ENCODE data around the gene NOS2.
A peak's percentile ranks its signal among the peaks of the same experiment; 100 is the strongest.
"Not testable (repeated sequence)": the region's sequence is repeated elsewhere in the genome, so short reads cannot be mapped to it uniquely, and the experiment has no call there.

NOS2 gene

GRCh38 chr17:27800522-27800921 is at the start of gene NOS2:
TSS of gene NOS2 (minus strand) at chr17:27800529. CDS start at chr17:27798809, 1,720 bp downstream.
- DNase-seq (ENCODE audit: extremely low read depth in 1 of 2, low read depth in 1 of 2): no peak

- DNase-seq (ENCODE audit: extremely low read depth in 1 of 2, low read depth in 1 of 2): no peak
These were observed 49.3 kb upstream of the NOS2 start for GRCh38 chr17:27849474-27850185.

- DNase-seq (ENCODE audit: extremely low read depth in 1 of 2, low read depth in 1 of 2): no peak
These were observed 48.6 kb upstream of the NOS2 start for GRCh38 chr17:27848931-27849330.

- not testable (repeated sequence) for DNase-seq (ENCODE audit: extremely low read depth in 1 of 2, low read depth in 1 of 2)
These were observed 46.5 kb upstream of the NOS2 start for GRCh38 chr17:27846808-27847307.

GRCh38 chr17:27846042-27846655 is 45.8 kb upstream of the NOS2 start:
- DNase-seq (ENCODE audit: extremely low read depth in 1 of 2, low read depth in 1 of 2): peak in 1 of 2 donors; percentile 5

GRCh38 chr17:27845264-27846041 is 45.1 kb upstream of the NOS2 start:
- DNase-seq (ENCODE audit: extremely low read depth in 1 of 2, low read depth in 1 of 2): no peak

GRCh38 chr17:27840688-27841087 is 40.4 kb upstream of the NOS2 start:
- DNase-seq (ENCODE audit: extremely low read depth in 1 of 2, low read depth in 1 of 2): no peak

- DNase-seq (ENCODE audit: extremely low read depth in 1 of 2, low read depth in 1 of 2): not testable (repeated sequence)
These were observed 40.0 kb upstream of the NOS2 start for GRCh38 chr17:27840406-27840678.

- not testable (repeated sequence) for DNase-seq (ENCODE audit: extremely low read depth in 1 of 2, low read depth in 1 of 2)
These were observed 39.5 kb upstream of the NOS2 start for GRCh38 chr17:27839571-27840405.

GRCh38 chr17:27838607-27839006 is 38.3 kb upstream of the NOS2 start:
- DNase-seq (ENCODE audit: extremely low read depth in 1 of 2, low read depth in 1 of 2): not testable (repeated sequence)

GRCh38 chr17:27837769-27838168 is 37.4 kb upstream of the NOS2 start:
- not testable (repeated sequence) for DNase-seq (ENCODE audit: extremely low read depth in 1 of 2, low read depth in 1 of 2)

GRCh38 chr17:27836651-27837050 is 36.3 kb upstream of the NOS2 start:
- DNase-seq (ENCODE audit: extremely low read depth in 1 of 2, low read depth in 1 of 2): no peak

- no peak for DNase-seq (ENCODE audit: extremely low read depth in 1 of 2, low read depth in 1 of 2)
These were observed 34.2 kb upstream of the NOS2 start for GRCh38 chr17:27834571-27834970.

- no peak for DNase-seq (ENCODE audit: extremely low read depth in 1 of 2, low read depth in 1 of 2)
These were observed 32.5 kb upstream of the NOS2 start for GRCh38 chr17:27832831-27833230.

- DNase-seq (ENCODE audit: extremely low read depth in 1 of 2, low read depth in 1 of 2): not testable (repeated sequence)
These were observed 29.6 kb upstream of the NOS2 start for GRCh38 chr17:27829888-27830287.

- not testable (repeated sequence) for DNase-seq (ENCODE audit: extremely low read depth in 1 of 2, low read depth in 1 of 2)
These were observed 28.9 kb upstream of the NOS2 start for GRCh38 chr17:27829143-27829711.

- DNase-seq (ENCODE audit: extremely low read depth in 1 of 2, low read depth in 1 of 2): no peak
These were observed 25.1 kb upstream of the NOS2 start for GRCh38 chr17:27825459-27825858.

GRCh38 chr17:27824745-27825144 is 24.4 kb upstream of the NOS2 start:
- DNase-seq (ENCODE audit: extremely low read depth in 1 of 2, low read depth in 1 of 2): no peak

GRCh38 chr17:27824176-27824715 is 23.9 kb upstream of the NOS2 start:
- no peak for DNase-seq (ENCODE audit: extremely low read depth in 1 of 2, low read depth in 1 of 2)

- not testable (repeated sequence) for DNase-seq (ENCODE audit: extremely low read depth in 1 of 2, low read depth in 1 of 2)
These were observed 21.8 kb upstream of the NOS2 start for GRCh38 chr17:27822108-27822507.

Measured in stimulated activated CD8-positive, alpha-beta memory T cell treated with anti-CD3 and anti-CD28 coated beads, Interleukin-7, amount 100 ng/mL, for 48 hours (primary cell).